ENCODE measurements around the gene SNAP23. TPM values are rescaled to one million over a fixed set of nuclear protein-coding genes. Genes with fewer than 3 reads are reported as not detected.
A peak's percentile ranks its signal among the peaks of the same experiment; 100 is the strongest.

Gene SNAP23
- total and polyA plus RNA-seq, 4 experiments from 2014 or later: 70.6 to 92.3 (median 77.0) TPM

GRCh38 chr15:42482701-42483100, 12.7 kb upstream of the SNAP23 start:
- Histone ChIP-seq H3K27ac (ENCODE audit: low read depth, low read length) (no peak overlapping the region), H3K27me3 (ENCODE audit: insufficient read depth, low read length) (no peaks in the 10 kb centered on the region), H3K36me3 (ENCODE audit: insufficient read depth, low read length) (no peaks in the 10 kb centered on the region), H3K4me1 (ENCODE audit: insufficient read depth, low read length) (peaks cover 3% of the 10 kb centered on the region), H3K9me3 (ENCODE audit: control insufficient read depth in 1 of 2, low read length in 2 of 2) (no peaks in the 10 kb centered on the region), H3K4me3 (ENCODE audit: low read length in 2 of 2) (no peak overlapping the region)
- ChIA-PET CTCF (ENCODE audit: partially characterized antibody) (interaction anchor here (0.7 kb wide), 1 partner anchor 99 kb away, joined by 4 read pairs; no protein-coding TSS in a partner anchor), POLR2A (ENCODE audit: partially characterized antibody) (interaction anchor here (1.1 kb wide), 1 partner anchor 9 kb away, joined by 4 read pairs; the partner anchor contains the start of gene ZNF106)
- intact Hi-C loops (cut with micrococcal nuclease): no loop called here
- Mint-ChIP-seq H3K4me1 (peaks cover 8 to 9% (median 9%) of the 10 kb centered on the region in 4 donors), H3K4me3 (no peak overlapping the region), H3K27ac (peak overlapping the region in 2 of 7 donors; percentile 35 to 60), H3K9me3 (peaks cover 0 to 12% (median 0%) of the 10 kb centered on the region in 8 donors), H3K36me3 (peaks cover 11 to 20% of the 10 kb centered on the region in 2 donors), H3K27me3 (no peaks in the 10 kb centered on the region)
- DNase-seq: no peak

- DNase-seq: no peak
- Mint-ChIP-seq H3K4me1 (peaks cover 13 to 16% (median 16%) of the 10 kb centered on the region in 4 donors), H3K9me3 (peaks cover 0 to 12% (median 0%) of the 10 kb centered on the region in 8 donors), H3K27me3 (no peaks in the 10 kb centered on the region), H3K4me3 (no peak overlapping the region), H3K27ac (no peak overlapping the region), H3K36me3 (peaks cover 13 to 21% of the 10 kb centered on the region in 2 donors)
- ChIA-PET CTCF (ENCODE audit: partially characterized antibody) (interaction anchor here (2.0 kb wide), 1 partner anchor 11 kb away, joined by 7 read pairs; no protein-coding TSS in a partner anchor), POLR2A (ENCODE audit: partially characterized antibody) (interaction anchor here (0.8 to 1.9 kb wide), 2 partner anchors 10 to 11 kb away, joined by 4 read pairs; no protein-coding TSS in a partner anchor)
- Histone ChIP-seq H3K4me1 (ENCODE audit: insufficient read depth, low read length) (peaks cover 12% of the 10 kb centered on the region), H3K27ac (ENCODE audit: low read depth, low read length) (no peak overlapping the region), H3K27me3 (ENCODE audit: insufficient read depth, low read length) (no peaks in the 10 kb centered on the region), H3K36me3 (ENCODE audit: insufficient read depth, low read length) (no peaks in the 10 kb centered on the region), H3K4me3 (ENCODE audit: low read length in 2 of 2) (no peak overlapping the region), H3K9me3 (ENCODE audit: control insufficient read depth in 1 of 2, low read length in 2 of 2) (no peaks in the 10 kb centered on the region)
- intact Hi-C loops (cut with micrococcal nuclease): no loop called here
Measured at GRCh38 chr15:42483677-42484076, 11.8 kb upstream of the SNAP23 start.

DNA sequence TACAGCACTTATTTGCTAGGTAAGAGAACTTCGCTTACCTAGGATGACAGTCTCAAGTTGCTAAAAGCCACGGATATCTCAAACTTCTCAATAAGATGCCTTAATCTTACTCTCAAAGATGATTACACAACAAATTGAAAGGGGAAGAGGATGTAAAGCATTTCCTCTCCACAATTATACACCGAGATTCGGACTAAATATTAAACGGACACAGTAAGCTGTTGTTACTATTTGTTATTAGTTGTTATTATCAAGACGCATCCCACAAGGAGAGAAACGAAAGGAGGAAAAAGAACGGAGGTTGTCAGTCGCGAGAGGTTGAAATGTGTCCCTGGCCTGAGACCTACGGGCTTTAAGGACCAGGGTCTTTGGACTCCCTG, 5.2 kb upstream of the SNAP23 start:
- peaks cover 6 to 18% of the 10 kb centered on the region in 2 donors for H3K36me3 Mint-ChIP-seq
- no peaks in the 10 kb centered on the region for H3K9me3 ChIP-seq (ENCODE audit: control insufficient read depth in 1 of 2, low read length in 2 of 2)
- H3K4me3 ChIP-seq (ENCODE audit: low read length in 2 of 2): peak overlapping the region; percentile 75 to 83
- peaks cover 0 to 5% (median 0%) of the 10 kb centered on the region in 8 donors for H3K9me3 Mint-ChIP-seq
- H3K36me3 ChIP-seq (ENCODE audit: insufficient read depth, low read length): no peaks in the 10 kb centered on the region
- H3K4me1 Mint-ChIP-seq: peaks cover 31 to 56% (median 49%) of the 10 kb centered on the region in 4 donors
- no peaks in the 10 kb centered on the region for H3K27me3 Mint-ChIP-seq
- peak overlapping the region; percentile 92 to 100 (median 98) for H3K4me3 Mint-ChIP-seq
- DNase-seq: peak; percentile 15 to 41 (median 20)
- H3K27ac ChIP-seq (ENCODE audit: low read depth, low read length): peak overlapping the region; percentile 89
- peak overlapping the region; percentile 97 to 100 (median 99) for H3K27ac Mint-ChIP-seq
- CTCF ChIA-PET (ENCODE audit: partially characterized antibody): interaction anchor here (1.4 kb wide), 1 partner anchor 13 kb away, joined by 3 read pairs; no protein-coding TSS in a partner anchor
- intact Hi-C loops (cut with micrococcal nuclease): loop anchor here (2.0 to 5.0 kb wide), 4 partner anchors 19 to 431 kb away; partner anchors contain the start of genes GANC, HAUS2, LRRC57 and TMEM87A
- no peaks in the 10 kb centered on the region for H3K27me3 ChIP-seq (ENCODE audit: insufficient read depth, low read length)
- peaks cover 46% of the 10 kb centered on the region for H3K4me1 ChIP-seq (ENCODE audit: insufficient read depth, low read length)
- POLR2A ChIA-PET (ENCODE audit: partially characterized antibody): interaction anchor here (1.0 to 2.9 kb wide), 20 partner anchors 10 to 716 kb away, joined by 3 to 42 read pairs (median 6); partner anchors contain the start of genes EHD4, GANC, HAUS2 and LRRC57

GRCh38 chr15:42490671-42491538, 4.5 kb upstream of the SNAP23 start, which contains the start of gene ZNF106:
TSS of gene ZNF106 (minus strand) at chr15:42491141. CDS start at chr15:42472289, 18,852 bp downstream.
- H3K27ac ChIP-seq (ENCODE audit: low read depth, low read length): peak within 1 kb of the TSS; percentile 89
- Mint-ChIP-seq H3K27me3 (no peaks in the 10 kb centered on the region), H3K9me3 (peaks cover 0 to 5% (median 0%) of the 10 kb centered on the region in 8 donors), H3K4me3 (peak within 1 kb of the TSS; percentile 92 to 100 (median 98)), H3K27ac (peak within 1 kb of the TSS; percentile 97 to 100 (median 99)), H3K36me3 (peaks cover 4 to 23% of the 10 kb centered on the region in 2 donors), H3K4me1 (peaks cover 36 to 62% (median 52%) of the 10 kb centered on the region in 4 donors)
- H3K4me3 ChIP-seq (ENCODE audit: low read length in 2 of 2): peak within 1 kb of the TSS; percentile 75 to 83
- no peaks in the 10 kb centered on the region for H3K36me3 ChIP-seq (ENCODE audit: insufficient read depth, low read length)
- ChIA-PET CTCF (ENCODE audit: partially characterized antibody) (interaction anchor here (1.0 to 1.4 kb wide), 2 partner anchors 12 to 21 kb away, joined by 3 to 4 read pairs; no protein-coding TSS in a partner anchor), POLR2A (ENCODE audit: partially characterized antibody) (interaction anchor here (0.6 to 2.9 kb wide), 28 partner anchors 8 to 1259 kb away, joined by 3 to 42 read pairs (median 5); partner anchors contain the start of genes CHP1, EHD4, GANC and HAUS2)
- no peaks in the 10 kb centered on the region for H3K9me3 ChIP-seq (ENCODE audit: control insufficient read depth in 1 of 2, low read length in 2 of 2)
- intact Hi-C loops (cut with micrococcal nuclease): loop anchor here (2.0 to 5.0 kb wide), 4 partner anchors 20 to 430 kb away; partner anchors contain the start of genes GANC, HAUS2, LRRC57 and TMEM87A
- peaks cover 48% of the 10 kb centered on the region for H3K4me1 ChIP-seq (ENCODE audit: insufficient read depth, low read length)
- DNase-seq: peak; percentile 86 to 93 (median 91)
- H3K27me3 ChIP-seq (ENCODE audit: insufficient read depth, low read length): no peaks in the 10 kb centered on the region

GRCh38 chr15:42491539-42492225, 3.8 kb upstream of the SNAP23 start:
- H3K27ac ChIP-seq (ENCODE audit: low read depth, low read length): peak overlapping the region; percentile 89
- peak overlapping the region; percentile 75 to 83 for H3K4me3 ChIP-seq (ENCODE audit: low read length in 2 of 2)
- no peaks in the 10 kb centered on the region for H3K27me3 Mint-ChIP-seq
- no peak for DNase-seq
- H3K4me1 Mint-ChIP-seq: peaks cover 43 to 70% (median 59%) of the 10 kb centered on the region in 4 donors
- ChIA-PET CTCF (ENCODE audit: partially characterized antibody) (interaction anchor here (1.0 kb wide), 1 partner anchor 22 kb away, joined by 4 read pairs; no protein-coding TSS in a partner anchor), POLR2A (ENCODE audit: partially characterized antibody) (interaction anchor here (0.7 to 2.9 kb wide), 22 partner anchors 8 to 1260 kb away, joined by 3 to 42 read pairs (median 5); partner anchors contain the start of genes CHP1, EHD4, GANC and HAUS2)
- no peaks in the 10 kb centered on the region for H3K27me3 ChIP-seq (ENCODE audit: insufficient read depth, low read length)
- peaks cover 0 to 5% (median 0%) of the 10 kb centered on the region in 8 donors for H3K9me3 Mint-ChIP-seq
- intact Hi-C loops (cut with micrococcal nuclease): loop anchor here (2.0 to 5.0 kb wide), 4 partner anchors 21 to 429 kb away; partner anchors contain the start of genes GANC, HAUS2, LRRC57 and TMEM87A
- H3K4me3 Mint-ChIP-seq: peak overlapping the region; percentile 92 to 100 (median 98)
- H3K36me3 Mint-ChIP-seq: peaks cover 4 to 24% of the 10 kb centered on the region in 2 donors
- H3K27ac Mint-ChIP-seq: peak overlapping the region; percentile 97 to 100 (median 99)
- no peaks in the 10 kb centered on the region for H3K9me3 ChIP-seq (ENCODE audit: control insufficient read depth in 1 of 2, low read length in 2 of 2)
- no peaks in the 10 kb centered on the region for H3K36me3 ChIP-seq (ENCODE audit: insufficient read depth, low read length)
- peaks cover 56% of the 10 kb centered on the region for H3K4me1 ChIP-seq (ENCODE audit: insufficient read depth, low read length)

- peak overlapping the region in 6 of 7 donors; percentile 44 to 89 (median 76) for H3K27ac Mint-ChIP-seq
- no peak for DNase-seq
- Histone ChIP-seq H3K27ac (ENCODE audit: low read depth, low read length) (no peak overlapping the region), H3K27me3 (ENCODE audit: insufficient read depth, low read length) (no peaks in the 10 kb centered on the region), H3K9me3 (ENCODE audit: control insufficient read depth in 1 of 2, low read length in 2 of 2) (no peaks in the 10 kb centered on the region), H3K4me3 (ENCODE audit: low read length in 2 of 2) (no peak overlapping the region), H3K36me3 (ENCODE audit: insufficient read depth, low read length) (no peaks in the 10 kb centered on the region), H3K4me1 (ENCODE audit: insufficient read depth, low read length) (peaks cover 52% of the 10 kb centered on the region)
- peaks cover 0 to 23% of the 10 kb centered on the region in 2 donors for H3K36me3 Mint-ChIP-seq
- H3K27me3 Mint-ChIP-seq: no peaks in the 10 kb centered on the region
- ChIA-PET CTCF (ENCODE audit: partially characterized antibody) (no interaction called here), POLR2A (ENCODE audit: partially characterized antibody) (interaction anchor here (0.6 to 1.1 kb wide), 2 partner anchors 10 to 103 kb away, joined by 4 read pairs; no protein-coding TSS in a partner anchor)
- intact Hi-C loops (cut with micrococcal nuclease): loop anchor here (5.0 kb wide), 1 partner anchor 221 kb away; the partner anchor contains the start of genes GANC and TMEM87A
- H3K4me3 Mint-ChIP-seq: peak overlapping the region; percentile 42 to 78 (median 72)
- peaks cover 39 to 76% (median 59%) of the 10 kb centered on the region in 4 donors for H3K4me1 Mint-ChIP-seq
- peaks cover 0 to 5% (median 0%) of the 10 kb centered on the region in 8 donors for H3K9me3 Mint-ChIP-seq
Measured at GRCh38 chr15:42493679-42494078, 1.8 kb upstream of the SNAP23 start.

Measured in CD4-positive, alpha-beta memory T cell (primary cell).